GM12873 (cell line): ENCODE data around the gene USP20.

ENCODE experiments used
- CTCF ChIP-seq: IDR thresholded peaks from 2 replicates; pipeline ENCODE4 v1.5.1; 2012; ENCODE audit warnings: low read depth, mild to moderate bottlenecking, moderate library complexity, low read length, control low read depth; ENCODE audit not compliant: insufficient read depth; ENCODE audit errors: missing control alignments

The USP20 gene

GRCh38 chr9:129891569-129891968 is 56.3 kb downstream of the USP20 start:
- TF ChIP-seq CTCF = no peak

- no peak for TF ChIP-seq CTCF
Measured at GRCh38 chr9:129894120-129894823, 59.0 kb downstream of the USP20 start.

DNA sequence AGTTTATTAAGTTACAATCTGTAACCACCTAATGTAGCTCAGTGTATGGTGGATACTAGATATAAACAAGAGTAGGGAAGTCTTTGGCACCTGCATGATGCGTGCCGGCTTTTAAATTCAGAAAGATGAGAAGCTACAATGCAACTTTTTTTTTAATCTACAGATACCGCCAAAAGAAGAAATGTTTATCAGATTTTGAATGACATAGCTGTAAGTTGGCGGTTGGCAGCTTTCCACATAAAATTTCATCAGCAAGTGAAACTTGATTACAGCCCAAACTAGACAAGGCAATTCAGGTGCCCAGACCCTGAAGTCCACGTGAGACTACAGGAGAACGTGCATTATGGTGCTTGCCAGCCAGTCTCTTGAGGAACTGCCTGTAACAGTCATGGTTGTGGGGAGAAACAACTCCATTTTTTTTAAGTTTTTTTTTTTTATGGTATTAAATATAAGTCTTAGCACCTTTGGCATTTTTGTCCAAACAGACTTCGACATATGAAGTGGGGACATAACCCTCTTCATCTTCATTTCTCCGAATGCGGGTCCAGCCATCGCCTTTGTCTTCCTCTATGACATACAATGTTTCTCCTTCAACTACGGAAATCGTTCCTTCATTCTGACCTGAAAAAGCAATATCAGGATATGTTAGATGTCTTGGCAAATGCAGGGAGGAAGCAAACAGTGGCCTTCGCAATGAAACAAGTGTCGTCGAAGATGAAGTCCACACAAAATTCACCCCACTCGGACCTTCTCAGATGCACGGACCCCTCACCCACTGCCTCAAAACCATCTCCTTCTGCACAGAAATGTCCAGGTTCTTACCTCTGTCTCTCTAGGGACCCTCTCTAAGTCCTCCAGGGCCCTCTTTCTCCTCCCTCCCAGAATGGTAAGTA is 60.4 kb downstream of the USP20 start:
- no peak for TF ChIP-seq CTCF

- no peak for TF ChIP-seq CTCF
Measured at GRCh38 chr9:129897263-129897662, 62.0 kb downstream of the USP20 start.

GRCh38 chr9:129898185-129898584 is 62.9 kb downstream of the USP20 start:
- TF ChIP-seq CTCF = no peak

DNA sequence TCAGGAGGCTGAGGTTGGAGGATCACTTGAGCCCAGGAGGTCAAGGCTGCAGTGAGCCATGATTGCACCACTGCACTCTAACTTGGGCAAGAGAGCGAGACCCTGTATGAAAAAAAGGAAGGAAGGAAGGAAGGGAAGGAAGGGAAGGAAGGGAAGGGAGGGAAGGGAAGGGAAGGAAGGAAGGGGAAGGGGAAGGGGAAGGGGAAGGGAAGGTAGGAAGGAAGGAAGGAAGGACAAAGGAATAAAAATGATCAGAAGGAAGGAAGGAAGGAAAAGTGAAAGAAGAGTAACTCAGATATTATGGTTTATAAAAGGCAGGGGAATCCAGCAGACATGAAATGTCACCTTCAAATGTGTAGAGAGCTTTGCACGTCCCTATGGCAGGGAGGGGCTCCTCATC is 64.4 kb downstream of the USP20 start:
- no peak for TF ChIP-seq CTCF

DNA sequence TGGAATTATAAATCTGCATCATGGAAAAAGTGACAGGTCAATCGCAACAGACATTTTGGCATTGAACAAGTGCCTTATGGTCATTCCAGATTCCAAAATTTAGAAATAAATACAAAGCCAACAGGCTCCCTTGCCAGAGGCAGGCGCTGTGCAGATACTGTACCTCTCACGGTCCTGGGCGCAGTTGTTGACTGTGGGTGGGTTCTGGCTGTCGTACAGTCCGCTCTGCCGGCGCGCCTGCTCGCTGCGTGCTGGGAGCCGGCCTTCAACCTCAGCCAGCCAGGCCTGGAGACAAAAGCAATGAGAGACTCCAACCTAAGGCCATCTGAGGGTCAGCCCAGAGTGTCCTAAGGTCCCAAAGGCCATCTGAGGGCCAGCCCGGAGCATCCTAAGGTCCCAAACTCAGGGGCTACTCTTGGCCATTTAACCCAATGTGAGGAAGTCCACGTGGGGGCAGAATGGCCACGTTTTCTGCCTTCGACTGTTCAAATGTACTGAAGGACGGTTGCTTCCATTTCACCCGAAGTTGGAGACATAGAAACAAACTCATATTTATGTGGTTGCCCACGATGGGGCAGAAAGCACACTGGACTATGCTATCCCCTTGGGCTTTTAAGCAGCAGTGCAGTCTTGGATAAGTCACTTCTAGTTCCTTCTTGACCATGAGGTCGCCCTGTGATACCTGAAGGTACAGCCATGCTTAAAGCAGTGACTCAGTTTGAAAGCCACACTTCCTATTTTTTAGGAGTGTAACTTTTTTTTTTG is 65.2 kb downstream of the USP20 start:
- TF ChIP-seq CTCF = no peak
